Thymus (tissue), 11 donors: Measurements from ENCODE around the gene TPPP2. TPM values are rescaled to one million over a fixed set of nuclear protein-coding genes. Genes with fewer than 3 reads are reported as not detected.
"Not testable (repeated sequence)": the region's sequence is repeated elsewhere in the genome, so short reads cannot be mapped to it uniquely, and the experiment has no call there.

ENCODE experiments used
- DNase-seq, 9 donors: peaks; one replicate each; pipeline ENCODE4 v3.0.0-alpha.2; 2013; ENCODE audit warnings: low spot score in 9 of 9, low read depth in 6 of 9, missing footprints in 1 of 9
- H3K27ac ChIP-seq, 2 donors: one replicate each; pipeline ENCODE4 v1.5.1; 2013; ENCODE audit warnings: control low read depth in 1 of 2, low read depth in 1 of 2, low read length in 1 of 2, mild to moderate bottlenecking in 1 of 2, moderate library complexity in 1 of 2
- H3K27me3 ChIP-seq, 2 donors: one replicate each; pipeline ENCODE4 v1.5.1; 2013; ENCODE audit warnings: low read length in 1 of 2; ENCODE audit not compliant: control insufficient read depth in 2 of 2, insufficient read depth in 1 of 2
- H3K36me3 ChIP-seq, 2 donors: one replicate each; pipeline ENCODE4 v1.5.1; 2013; ENCODE audit warnings: low read length in 1 of 2, mild to moderate bottlenecking in 1 of 2, moderate library complexity in 1 of 2; ENCODE audit not compliant: control insufficient read depth in 2 of 2, insufficient read depth in 2 of 2
- H3K4me1 ChIP-seq, 2 donors: one replicate each; pipeline ENCODE4 v1.5.1; 2013; ENCODE audit warnings: low read length in 2 of 2; ENCODE audit not compliant: control insufficient read depth in 2 of 2, insufficient read depth in 2 of 2
- H3K4me3 ChIP-seq, 2 donors: one replicate each; pipeline ENCODE4 v1.5.1; 2013; ENCODE audit warnings: low read length in 2 of 2, control low read depth in 1 of 2, mild to moderate bottlenecking in 1 of 2
- H3K9me3 ChIP-seq, 2 donors: one replicate each; pipeline ENCODE4 v1.5.1; 2013; ENCODE audit warnings: low read length in 1 of 2, mild to moderate bottlenecking in 1 of 2; ENCODE audit not compliant: control insufficient read depth in 2 of 2, insufficient read depth in 1 of 2
- WGBS: extraction: QIAGEN DNeasy Blood & Tissue Kit; methylation state at CpG from one replicate; pipeline ENCODE4 v1.1.7; 2013; 5-methylcytosine and 5-hydroxymethylcytosine counted together
- polyA plus RNA-seq: library from polyadenylated mRNA; stranded (reverse); fragments of 200-250 nt; gene quantifications from one replicate; pipeline ENCODE4 v1.2.3, GENCODE V29; 2013
- total RNA-seq: library from RNA; stranded (reverse); fragments of 120-200 nt; gene quantifications from one replicate; pipeline ENCODE4 v1.2.4, GENCODE V29; 2013
- donor health status: healthy.

TPPP2 gene
- total and polyA plus RNA-seq, 2 donors: 0.30 TPM; not detected in 1

GRCh38 chr14:21040941-21041340 is 10.9 kb downstream of the TPPP2 start:
- H3K4me1 ChIP-seq, H3K4me3 ChIP-seq, H3K36me3 ChIP-seq, H3K9me3 ChIP-seq, H3K27ac ChIP-seq, DNase-seq, H3K27me3 ChIP-seq: not testable (repeated sequence)
- WGBS: 91% methylated on average over 3 of the region's 3 CpGs

DNA sequence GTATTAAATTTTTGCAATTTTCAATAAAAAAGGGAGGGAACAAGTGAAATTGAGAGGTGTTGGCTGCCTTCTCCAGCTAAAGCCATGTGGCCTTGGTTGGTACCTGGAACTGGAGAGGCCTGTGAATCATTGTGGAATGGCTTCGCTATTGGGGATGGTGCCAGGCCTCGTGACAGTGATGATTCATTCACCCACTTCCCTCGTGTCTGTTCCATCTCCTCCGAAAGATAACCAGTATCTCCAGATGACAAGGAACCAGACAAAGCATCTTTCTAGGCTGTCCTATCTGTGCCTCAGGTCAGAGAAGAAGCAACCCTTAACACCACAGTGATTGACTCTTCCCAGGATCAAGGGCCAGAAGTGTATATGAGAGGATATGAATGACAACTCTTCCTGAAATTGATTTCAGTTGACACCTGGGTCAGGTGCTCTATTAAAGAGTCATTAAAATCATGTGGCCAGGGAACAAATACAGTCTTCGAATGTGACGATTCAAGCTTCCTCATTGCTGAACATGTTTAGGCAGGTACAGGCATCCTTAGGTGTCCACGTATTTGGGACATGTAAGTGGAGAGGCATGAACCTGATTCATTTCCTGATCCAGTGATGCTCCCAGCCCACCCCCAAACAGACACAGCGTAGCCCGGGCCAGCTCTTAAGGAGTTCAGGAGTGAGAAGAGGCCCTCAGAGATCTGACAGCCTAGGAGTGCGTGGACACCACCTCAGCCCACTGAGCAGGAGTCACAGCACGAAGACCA is 11.8 kb downstream of the TPPP2 start, which contains the start of gene RNASE7:
TSS of gene RNASE7 (plus strand) at position 687 of the 758 bp plus-strand sequence. CDS start 631 bp downstream, outside the sequence.
- Histone ChIP-seq H3K9me3 (no peaks in the 10 kb centered on the region), H3K4me1 (peaks cover 0 to 6% of the 10 kb centered on the region in 2 donors), H3K27ac (peak within 1 kb of the TSS in 1 of 2 donors; percentile 51), H3K27me3 (peaks cover 0 to 2% of the 10 kb centered on the region in 2 donors), H3K4me3 (no peak within 1 kb of the TSS), H3K36me3 (no peaks in the 10 kb centered on the region)
- 90% methylated on average over 11 of the region's 11 CpGs for WGBS
- DNase-seq: no peak

DNA sequence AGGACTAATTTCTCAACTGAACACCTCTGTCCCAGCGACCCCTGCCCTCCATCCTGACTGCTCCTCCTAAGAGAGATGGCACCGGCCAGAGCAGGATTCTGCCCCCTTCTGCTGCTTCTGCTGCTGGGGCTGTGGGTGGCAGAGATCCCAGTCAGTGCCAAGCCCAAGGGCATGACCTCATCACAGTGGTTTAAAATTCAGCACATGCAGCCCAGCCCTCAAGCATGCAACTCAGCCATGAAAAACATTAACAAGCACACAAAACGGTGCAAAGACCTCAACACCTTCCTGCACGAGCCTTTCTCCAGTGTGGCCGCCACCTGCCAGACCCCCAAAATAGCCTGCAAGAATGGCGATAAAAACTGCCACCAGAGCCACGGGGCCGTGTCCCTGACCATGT is 12.9 kb downstream of the TPPP2 start:
- 60% methylated on average over 8 of the region's 8 CpGs for WGBS
- H3K27ac ChIP-seq: no peak overlapping the region
- no peak for DNase-seq
- H3K4me3 ChIP-seq: no peak overlapping the region
- no peaks in the 10 kb centered on the region for H3K9me3 ChIP-seq
- peaks cover 0 to 2% of the 10 kb centered on the region in 2 donors for H3K27me3 ChIP-seq
- no peaks in the 10 kb centered on the region for H3K36me3 ChIP-seq
- H3K4me1 ChIP-seq: peaks cover 0 to 6% of the 10 kb centered on the region in 2 donors

GRCh38 chr14:21043387-21043973 is 13.5 kb downstream of the TPPP2 start:
- WGBS: 86% methylated on average over 2 of the region's 2 CpGs
- Histone ChIP-seq H3K9me3 (no peaks in the 10 kb centered on the region), H3K27me3 (peaks cover 0 to 2% of the 10 kb centered on the region in 2 donors), H3K4me3 (no peak overlapping the region), H3K36me3 (no peaks in the 10 kb centered on the region), H3K27ac (no peak overlapping the region), H3K4me1 (peaks cover 0 to 6% of the 10 kb centered on the region in 2 donors)
- no peak for DNase-seq

DNA sequence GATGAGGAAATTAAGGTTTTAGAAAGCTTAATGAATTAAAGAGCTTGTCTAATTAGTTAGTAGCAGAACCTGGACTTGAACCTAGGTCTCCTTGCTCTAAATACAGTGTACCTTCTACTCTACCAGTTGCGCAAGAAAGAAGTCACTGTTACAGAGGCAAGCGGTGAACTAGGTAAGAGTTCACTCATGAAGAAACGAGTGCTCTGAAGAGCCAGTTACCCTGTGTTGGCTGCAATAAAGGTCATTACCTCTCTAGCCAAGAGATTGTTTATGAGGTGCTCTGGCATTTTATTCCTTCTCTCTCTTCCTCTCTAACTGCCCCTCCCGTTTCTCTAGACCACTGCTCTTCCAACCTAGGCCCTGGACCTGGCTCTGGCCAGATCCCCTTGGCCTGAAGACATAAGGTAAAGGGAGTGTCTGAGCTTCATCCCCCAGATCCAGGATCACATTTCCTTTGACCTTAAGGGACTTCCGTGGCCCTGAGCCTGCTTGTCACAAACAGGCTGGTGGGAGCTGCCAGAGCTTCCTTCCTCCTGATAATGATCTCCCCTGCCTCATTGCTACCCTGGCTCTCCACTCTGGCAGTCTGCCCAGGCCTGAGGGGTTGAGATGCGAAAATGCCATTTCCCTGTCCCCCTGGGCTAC is 14.1 kb downstream of the TPPP2 start:
- H3K9me3 ChIP-seq: no peaks in the 10 kb centered on the region
- no peak for DNase-seq
- WGBS: 36% methylated on average over 6 of the region's 6 CpGs
- H3K27me3 ChIP-seq: peaks cover 0 to 2% of the 10 kb centered on the region in 2 donors
- H3K27ac ChIP-seq: no peak overlapping the region
- H3K36me3 ChIP-seq: no peaks in the 10 kb centered on the region
- no peak overlapping the region for H3K4me3 ChIP-seq
- peaks cover 0 to 6% of the 10 kb centered on the region in 2 donors for H3K4me1 ChIP-seq

- no peak for DNase-seq
- peaks cover 0 to 4% of the 10 kb centered on the region in 2 donors for H3K4me1 ChIP-seq
- no peaks in the 10 kb centered on the region for H3K9me3 ChIP-seq
- peaks cover 0 to 2% of the 10 kb centered on the region in 2 donors for H3K27me3 ChIP-seq
- H3K36me3 ChIP-seq: no peaks in the 10 kb centered on the region
- WGBS: 69% methylated on average over 2 of the region's 2 CpGs
- H3K4me3 ChIP-seq: no peak overlapping the region
- H3K27ac ChIP-seq: no peak overlapping the region
Measured at GRCh38 chr14:21047378-21047781, 17.4 kb downstream of the TPPP2 start.

DNA sequence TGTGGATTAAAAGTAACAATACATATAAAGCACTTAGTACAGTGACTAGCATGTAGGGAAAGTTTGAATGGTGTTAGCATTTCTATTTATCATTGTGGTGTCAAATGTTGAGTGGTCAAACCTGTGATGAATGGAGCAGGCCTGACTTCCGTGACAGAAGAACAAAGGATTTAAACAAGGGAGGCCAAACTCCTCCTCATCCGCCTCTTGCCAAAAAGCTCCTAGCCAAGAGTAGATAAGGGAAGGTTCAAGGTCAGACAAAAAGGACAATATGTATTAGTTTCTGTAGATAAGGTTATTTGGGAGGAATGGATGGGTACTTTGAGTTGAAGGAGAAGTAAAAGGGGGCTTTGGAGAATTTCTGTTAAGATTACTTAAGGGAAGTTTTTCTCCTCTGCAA is 18.6 kb downstream of the TPPP2 start:
- Histone ChIP-seq H3K4me3 (no peak overlapping the region), H3K36me3 (no peaks in the 10 kb centered on the region), H3K27me3 (no peaks in the 10 kb centered on the region), H3K27ac (no peak overlapping the region), H3K9me3 (no peaks in the 10 kb centered on the region), H3K4me1 (peaks cover 0 to 4% of the 10 kb centered on the region in 2 donors)
- DNase-seq: no peak
- 97% methylated on average over 2 of the region's 2 CpGs for WGBS

DNA sequence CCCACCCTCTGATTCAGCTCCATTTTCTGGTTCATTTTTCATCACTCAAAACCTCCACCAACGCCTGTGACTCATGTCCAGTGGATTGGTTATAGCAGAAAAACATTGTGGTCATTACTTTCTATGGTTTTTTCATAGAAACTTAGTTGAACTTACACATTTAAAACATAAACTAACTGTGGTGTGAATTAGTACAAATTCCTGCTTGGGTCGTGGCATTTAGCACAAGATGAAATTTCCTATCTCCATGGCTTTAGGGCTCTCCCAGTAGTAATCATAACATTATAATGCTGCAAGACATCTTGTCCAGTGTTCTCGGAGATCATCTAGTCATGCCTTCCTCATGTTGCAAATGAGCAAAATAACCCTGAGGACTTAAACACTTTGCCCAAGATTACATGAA is 19.3 kb downstream of the TPPP2 start:
- Histone ChIP-seq H3K4me1 (peaks cover 0 to 3% of the 10 kb centered on the region in 2 donors), H3K4me3 (no peak overlapping the region), H3K27me3 (no peaks in the 10 kb centered on the region), H3K36me3 (no peaks in the 10 kb centered on the region), H3K9me3 (no peaks in the 10 kb centered on the region), H3K27ac (no peak overlapping the region)
- DNase-seq: no peak
- 93% methylated on average over 3 of the region's 3 CpGs for WGBS

DNA sequence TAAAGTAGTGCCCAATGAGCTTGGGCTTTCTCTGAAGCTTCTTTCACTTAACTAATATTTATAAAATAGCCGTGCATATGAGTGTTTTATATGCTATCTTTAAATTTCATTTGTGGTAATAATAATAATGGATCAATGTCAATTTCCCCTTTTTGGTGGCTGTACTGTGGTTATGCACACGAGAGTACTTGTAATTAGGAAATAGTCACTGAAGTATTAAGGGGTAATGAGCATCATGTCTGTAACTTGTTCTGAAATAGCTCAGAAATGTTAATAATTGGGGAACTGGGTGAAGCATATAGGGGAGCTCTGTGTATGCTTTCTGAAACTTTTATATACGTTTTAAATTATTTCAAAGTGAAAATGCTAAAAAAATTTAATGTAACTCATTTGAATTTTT is 20.6 kb downstream of the TPPP2 start:
- no peaks in the 10 kb centered on the region for H3K27me3 ChIP-seq

More for the DNA sequence above, 20.6 kb downstream of the TPPP2 start:
- H3K4me1 ChIP-seq: no peaks in the 10 kb centered on the region
- 67% methylated on average over 3 of the region's 3 CpGs for WGBS
- no peaks in the 10 kb centered on the region for H3K36me3 ChIP-seq
- no peak overlapping the region for H3K27ac ChIP-seq
- no peak overlapping the region for H3K4me3 ChIP-seq
- no peaks in the 10 kb centered on the region for H3K9me3 ChIP-seq
- no peak for DNase-seq
